ENCODE measurements around the gene SNRNP70. TPM values are rescaled to one million over a fixed set of nuclear protein-coding genes. Genes with fewer than 3 reads are reported as not detected.

Gene SNRNP70
- total RNA-seq, 1 donor from 2014 or later = 99.5 TPM

DNA sequence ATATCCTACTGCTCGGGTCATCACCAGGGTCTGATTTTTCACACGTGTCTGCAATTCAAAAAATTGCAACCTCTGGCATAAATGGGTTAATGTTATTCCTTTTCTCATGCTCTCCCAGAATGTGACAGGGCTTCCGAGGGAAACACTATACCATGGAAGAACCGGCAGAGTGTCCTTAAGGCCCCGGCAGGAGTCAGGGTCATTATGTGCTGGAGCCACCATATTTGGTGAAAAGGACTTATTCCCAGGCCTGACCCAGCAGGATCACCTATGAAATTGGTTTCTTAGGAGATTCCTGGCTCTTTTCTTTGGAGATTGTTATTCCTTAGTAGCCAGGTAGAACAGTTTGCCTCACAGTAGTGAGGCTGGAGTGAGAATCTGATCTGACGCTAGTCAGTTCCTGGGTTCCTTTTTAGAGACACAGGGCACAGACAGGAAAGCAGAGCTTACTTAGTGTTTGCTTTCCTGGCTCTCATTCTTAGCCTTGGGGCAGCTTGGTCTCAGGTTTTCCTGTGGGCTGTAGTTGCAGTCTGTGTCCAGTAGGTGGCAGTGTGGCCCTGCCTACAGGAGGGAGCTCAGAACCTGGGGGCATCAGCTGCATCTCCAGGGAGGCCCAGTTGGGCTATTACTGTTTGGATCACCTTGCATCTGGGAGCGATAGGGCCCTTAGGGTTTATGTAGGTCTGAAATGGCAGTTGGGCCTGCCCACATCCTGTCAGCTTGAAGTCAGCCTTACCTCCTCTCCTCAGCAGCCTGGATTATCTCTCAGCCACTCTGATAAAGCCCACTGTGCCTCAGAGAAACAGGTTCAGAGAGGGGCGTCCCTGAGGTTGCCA lies 12.4 kb downstream of the SNRNP70 start:
- peak; percentile 69 to 80 for DNase-seq (ENCODE audit: low spot score in 2 of 2)
- FAIRE-seq = no peak

DNA sequence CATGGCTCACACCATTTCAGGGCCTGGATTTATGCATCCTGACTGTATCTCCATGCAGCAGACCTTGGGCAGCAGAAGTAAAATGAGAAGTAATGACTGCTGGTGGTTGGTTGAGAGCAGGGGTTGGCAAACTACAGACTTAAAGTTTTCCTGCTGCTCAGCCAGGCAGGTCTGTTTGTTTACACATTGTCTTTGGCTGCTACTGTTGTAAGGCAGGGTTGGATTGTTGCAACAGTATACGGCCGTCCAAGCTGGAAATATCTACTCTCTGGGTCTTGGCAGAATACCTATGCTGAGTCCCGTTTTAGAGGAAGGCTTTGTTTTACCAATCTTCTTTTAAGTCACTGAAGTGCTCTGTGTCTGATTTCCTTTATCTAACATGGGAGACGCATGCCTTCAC lies 13.5 kb downstream of the SNRNP70 start:
- FAIRE-seq (no peak), DNase-seq (ENCODE audit: low spot score in 2 of 2) (no peak)

- DNase-seq (ENCODE audit: low spot score in 2 of 2) (no peak), FAIRE-seq (no peak)
Measured at GRCh38 chr19:49101160-49101559, 15.9 kb downstream of the SNRNP70 start.

DNA sequence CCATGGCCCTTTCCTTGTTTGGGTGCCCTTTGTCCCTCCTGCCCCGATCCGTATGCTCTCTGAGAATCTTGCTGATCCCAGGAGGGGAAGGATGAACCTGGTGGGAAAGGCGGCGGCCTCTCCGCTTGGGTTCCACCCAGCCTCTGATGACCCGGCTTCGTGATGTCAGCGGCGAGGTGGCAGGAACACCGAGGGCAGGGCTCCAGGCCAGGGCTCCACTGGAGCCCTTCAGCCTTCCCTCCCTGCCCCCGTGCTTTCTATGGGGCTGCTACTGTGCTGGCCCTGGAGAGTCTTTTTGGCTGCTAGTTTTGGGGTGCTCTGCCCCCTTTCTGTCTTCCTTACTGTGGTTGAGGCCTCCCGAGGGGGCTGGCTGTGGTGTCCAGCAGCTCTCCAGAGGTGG lies 17.1 kb downstream of the SNRNP70 start:
- DNase-seq (ENCODE audit: low spot score in 2 of 2) (no peak), FAIRE-seq (no peak)

DNA sequence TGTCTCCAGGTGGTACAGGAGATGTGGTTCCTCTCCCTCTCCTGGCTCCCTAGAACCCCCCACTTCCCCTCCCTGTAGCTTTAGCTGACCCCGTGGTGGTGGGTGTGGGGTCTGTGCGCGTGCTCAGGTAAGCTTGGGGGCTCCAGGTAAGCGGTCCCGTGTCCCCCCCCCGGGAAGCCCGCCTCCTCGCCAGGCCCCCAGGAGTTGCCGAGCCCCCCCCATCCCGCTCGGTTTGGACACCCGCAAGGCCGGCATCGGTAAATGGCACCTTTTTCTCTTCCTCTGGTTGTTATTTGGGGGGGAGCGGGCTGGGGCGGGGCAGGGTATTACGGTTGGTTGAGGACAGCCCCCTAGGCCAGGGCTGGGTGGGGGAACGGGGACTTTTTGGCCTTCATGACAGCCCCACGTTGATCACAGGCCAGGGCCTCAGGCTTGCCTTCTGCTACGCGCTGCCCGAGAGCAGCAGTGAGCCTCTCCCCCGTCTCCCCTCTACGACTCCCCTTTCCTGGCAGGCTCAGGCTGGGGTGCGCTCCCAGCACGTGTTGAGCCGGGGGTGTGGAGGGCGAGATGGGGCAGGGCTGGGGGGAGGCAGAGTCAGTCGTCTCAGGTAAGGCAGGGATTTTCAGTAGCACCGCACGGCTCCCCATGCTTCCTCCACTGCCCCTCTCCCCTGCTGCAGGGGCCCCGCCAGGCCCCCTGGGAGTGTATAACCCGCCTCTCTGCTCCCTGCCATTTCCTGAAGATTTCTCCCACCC lies 18.3 kb downstream of the SNRNP70 start:
- FAIRE-seq (no peak), DNase-seq (ENCODE audit: low spot score in 2 of 2) (no peak)

DNA sequence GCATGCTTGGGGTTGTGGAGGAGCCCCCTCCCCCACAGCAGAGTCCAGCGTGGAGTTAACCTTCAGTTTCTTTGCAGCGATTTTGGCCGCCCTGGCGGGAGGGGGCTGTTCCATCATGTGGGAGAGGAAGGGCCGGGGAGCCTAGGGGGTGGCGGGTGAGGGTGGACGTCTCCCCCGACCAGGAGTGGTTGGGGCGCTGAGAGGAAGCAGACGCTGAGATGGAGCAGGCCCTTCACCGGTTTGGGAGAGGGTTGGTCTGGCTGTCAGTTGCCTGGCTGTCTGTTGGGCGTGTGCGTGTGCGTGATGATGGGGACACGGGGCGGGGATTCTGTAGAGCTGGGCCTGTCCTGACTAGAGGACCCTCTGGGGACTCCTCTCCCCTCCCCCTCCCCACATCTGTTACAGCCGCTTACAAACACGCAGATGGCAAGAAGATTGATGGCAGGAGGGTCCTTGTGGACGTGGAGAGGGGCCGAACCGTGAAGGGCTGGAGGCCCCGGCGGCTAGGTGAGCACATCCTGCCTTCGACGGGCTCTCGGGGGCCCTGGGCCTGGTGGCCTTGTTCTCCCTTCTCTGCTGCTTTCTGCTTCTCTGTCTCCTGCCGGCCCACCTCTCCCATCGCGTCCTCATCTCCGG lies 19.1 kb downstream of the SNRNP70 start:
- DNase-seq (ENCODE audit: low spot score in 2 of 2) (no peak), FAIRE-seq (no peak)

DNA sequence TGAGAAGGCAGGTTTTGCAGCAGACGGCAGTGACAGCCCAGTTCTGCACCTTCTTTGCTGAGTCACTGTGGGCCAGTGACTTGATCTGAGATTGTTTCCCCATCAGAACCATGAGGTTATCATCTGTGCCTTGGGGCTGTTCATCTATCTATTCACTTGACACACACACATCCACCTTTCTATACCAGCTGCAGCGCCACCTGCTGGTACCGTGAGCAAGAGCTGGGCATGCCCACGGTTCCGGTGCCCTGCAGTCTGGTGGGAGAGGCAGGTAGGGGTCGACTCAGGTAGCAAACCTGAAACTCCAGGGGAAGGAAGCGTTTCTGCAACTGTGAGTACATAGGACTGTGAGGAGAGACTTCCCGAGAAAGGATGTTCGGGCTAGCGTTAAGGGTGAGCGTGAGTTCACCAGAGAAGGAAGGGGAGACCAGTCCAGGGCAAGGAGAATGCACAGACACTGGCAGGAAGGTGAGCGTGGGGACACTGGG lies 21.4 kb downstream of the SNRNP70 start:
- no peak for FAIRE-seq
- DNase-seq (ENCODE audit: low spot score in 2 of 2) = no peak

DNA sequence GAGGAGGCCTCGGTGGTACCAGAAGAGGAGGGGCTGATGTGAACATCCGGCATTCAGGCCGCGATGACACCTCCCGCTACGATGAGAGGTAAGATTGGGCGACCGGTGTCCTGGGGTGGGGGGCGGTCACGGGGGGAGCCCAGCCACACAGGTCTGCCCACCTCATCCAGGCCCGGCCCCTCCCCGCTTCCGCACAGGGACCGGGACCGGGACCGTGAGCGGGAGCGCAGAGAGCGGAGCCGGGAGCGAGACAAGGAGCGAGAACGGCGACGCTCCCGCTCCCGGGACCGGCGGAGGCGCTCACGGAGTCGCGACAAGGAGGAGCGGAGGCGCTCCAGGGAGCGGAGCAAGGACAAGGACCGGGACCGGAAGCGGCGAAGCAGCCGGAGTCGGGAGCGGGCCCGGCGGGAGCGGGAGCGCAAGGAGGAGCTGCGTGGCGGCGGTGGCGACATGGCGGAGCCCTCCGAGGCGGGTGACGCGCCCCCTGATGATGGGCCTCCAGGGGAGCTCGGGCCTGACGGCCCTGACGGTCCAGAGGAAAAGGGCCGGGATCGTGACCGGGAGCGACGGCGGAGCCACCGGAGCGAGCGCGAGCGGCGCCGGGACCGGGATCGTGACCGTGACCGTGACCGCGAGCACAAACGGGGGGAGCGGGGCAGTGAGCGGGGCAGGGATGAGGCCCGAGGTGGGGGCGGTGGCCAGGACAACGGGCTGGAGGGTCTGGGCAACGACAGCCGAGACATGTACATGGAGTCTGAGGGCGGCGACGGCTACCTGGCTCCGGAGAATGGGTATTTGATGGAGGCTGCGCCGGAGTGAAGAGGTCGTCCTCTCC lies 22.6 kb downstream of the SNRNP70 start:
- FAIRE-seq (no peak), DNase-seq (ENCODE audit: low spot score in 2 of 2) (no peak)

DNA sequence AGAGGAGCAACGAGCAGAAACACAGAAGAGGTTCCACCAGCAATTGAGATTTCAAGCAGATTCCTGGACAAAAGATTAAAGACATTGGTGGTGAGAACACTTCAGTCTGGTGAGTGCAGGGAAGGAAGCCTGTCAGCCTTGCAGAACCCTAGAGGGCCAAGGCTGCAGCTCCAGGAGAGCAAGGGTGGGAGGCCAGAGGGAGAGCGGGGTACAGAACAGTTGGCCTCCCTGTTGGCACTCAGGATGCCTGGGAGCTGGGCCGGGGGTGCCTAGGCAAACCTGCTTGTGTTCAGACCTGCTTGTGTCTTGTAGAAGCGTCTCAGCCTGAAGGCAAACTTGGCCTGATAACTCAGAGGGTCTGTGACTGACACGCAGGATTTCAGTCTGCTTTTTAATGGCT lies 23.8 kb downstream of the SNRNP70 start:
- DNase-seq (ENCODE audit: low spot score in 2 of 2) = no peak
- FAIRE-seq = no peak

DNA sequence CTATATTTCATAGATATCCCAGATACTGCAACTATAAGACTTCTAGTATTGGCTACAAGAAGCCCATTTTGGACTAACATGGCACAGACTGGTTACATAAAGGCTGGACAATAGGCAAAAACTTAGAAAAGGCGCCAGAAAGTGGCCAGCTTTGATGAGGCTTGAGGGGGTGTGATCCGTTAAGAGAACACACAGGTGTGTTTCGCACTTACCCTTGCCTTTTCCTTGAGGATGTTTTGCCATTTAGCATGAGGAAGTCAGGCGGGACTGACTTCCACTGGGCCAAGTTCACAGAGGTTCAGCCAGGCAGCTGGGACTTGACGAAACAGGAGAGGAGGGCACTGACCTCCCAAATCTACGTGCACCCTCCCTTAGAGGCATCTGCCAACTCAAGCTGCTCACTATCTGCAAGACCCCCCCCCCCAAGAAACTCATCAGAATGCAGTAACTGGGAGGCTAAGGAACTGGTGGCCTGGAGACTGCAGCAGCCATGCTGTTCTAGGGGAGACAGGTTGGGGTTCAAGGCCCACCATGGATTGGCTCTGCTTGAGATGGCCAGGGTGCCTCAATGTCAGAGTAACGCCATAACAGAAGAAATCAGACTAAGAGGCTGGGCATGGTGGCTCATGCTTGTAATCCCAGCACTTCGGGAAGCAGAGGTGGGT lies 24.4 kb downstream of the SNRNP70 start:
- no peak for DNase-seq (ENCODE audit: low spot score in 2 of 2)
- no peak for FAIRE-seq

DNA sequence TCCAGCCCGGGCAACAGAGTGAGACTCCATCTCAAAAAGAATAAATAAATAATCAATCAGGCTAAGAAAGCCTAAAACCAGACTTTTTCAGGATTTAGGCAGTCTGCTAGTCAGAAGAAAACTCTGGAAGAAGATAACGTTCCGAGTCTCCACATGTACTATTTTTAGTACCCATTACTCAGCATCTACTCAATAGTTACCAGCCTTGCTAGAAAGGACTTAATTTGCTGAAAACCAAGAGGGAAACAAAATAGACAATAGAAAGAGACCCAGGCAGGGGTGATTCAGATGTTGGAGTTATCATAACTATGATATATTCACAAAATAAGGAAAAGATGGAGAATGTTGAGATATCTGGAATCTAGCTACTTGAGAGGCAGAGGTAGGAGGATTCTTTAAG lies 25.3 kb downstream of the SNRNP70 start:
- DNase-seq (ENCODE audit: low spot score in 2 of 2) (no peak), FAIRE-seq (no peak)

DNA sequence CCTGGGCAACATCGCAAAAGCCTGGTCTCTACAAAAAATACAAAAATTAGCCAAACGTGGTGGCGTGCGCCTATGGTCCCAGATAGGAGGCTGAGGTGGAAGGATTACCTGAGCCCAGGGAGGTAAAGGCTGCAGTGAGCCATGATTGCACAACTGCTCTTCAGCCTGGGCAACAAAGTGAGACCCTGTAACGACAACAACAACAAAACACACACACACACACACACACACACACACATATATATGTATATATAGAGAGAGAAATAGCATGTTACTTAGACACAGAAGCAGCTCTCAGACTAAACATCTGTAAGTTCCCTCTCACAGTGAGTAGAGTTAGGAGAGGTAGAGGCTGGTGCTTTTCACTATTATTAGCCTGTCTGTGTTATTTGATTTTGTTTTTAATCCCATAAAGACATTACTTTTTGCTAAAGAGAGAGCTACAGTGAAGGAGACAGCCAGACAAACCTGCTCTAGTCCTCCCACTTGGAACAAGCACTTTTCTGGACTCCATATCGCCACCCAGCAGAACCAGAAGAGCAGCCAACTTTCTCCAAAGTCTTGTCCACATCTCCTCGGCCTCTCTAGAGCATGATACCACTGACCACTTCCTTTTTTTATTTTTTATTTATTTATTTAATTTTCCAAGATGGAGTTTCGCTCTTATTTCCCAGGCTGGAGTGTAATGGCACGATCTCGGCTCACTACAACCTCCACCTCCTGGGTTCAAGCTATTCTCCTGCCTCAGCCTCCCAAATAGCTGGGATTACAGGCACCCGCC lies 26.2 kb downstream of the SNRNP70 start:
- DNase-seq (ENCODE audit: low spot score in 2 of 2) (no peak), FAIRE-seq (no peak)

GRCh38 chr19:49113762-49114629 lies 28.7 kb downstream of the SNRNP70 start, which contains the start of gene LIN7B:
TSS of gene LIN7B (plus strand) at chr19:49114370. CDS start at chr19:49114405, 35 bp downstream.
- FAIRE-seq = no peak
- DNase-seq (ENCODE audit: low spot score in 2 of 2) = peak; percentile 90 to 95

- peak; percentile 63 to 81 for DNase-seq (ENCODE audit: low spot score in 2 of 2)
- no peak for FAIRE-seq
Measured at GRCh38 chr19:49114630-49115363, 29.5 kb downstream of the SNRNP70 start.

GRCh38 chr19:49116544-49116943 lies 31.3 kb downstream of the SNRNP70 start:
- FAIRE-seq (no peak), DNase-seq (ENCODE audit: low spot score in 2 of 2) (no peak)

DNA sequence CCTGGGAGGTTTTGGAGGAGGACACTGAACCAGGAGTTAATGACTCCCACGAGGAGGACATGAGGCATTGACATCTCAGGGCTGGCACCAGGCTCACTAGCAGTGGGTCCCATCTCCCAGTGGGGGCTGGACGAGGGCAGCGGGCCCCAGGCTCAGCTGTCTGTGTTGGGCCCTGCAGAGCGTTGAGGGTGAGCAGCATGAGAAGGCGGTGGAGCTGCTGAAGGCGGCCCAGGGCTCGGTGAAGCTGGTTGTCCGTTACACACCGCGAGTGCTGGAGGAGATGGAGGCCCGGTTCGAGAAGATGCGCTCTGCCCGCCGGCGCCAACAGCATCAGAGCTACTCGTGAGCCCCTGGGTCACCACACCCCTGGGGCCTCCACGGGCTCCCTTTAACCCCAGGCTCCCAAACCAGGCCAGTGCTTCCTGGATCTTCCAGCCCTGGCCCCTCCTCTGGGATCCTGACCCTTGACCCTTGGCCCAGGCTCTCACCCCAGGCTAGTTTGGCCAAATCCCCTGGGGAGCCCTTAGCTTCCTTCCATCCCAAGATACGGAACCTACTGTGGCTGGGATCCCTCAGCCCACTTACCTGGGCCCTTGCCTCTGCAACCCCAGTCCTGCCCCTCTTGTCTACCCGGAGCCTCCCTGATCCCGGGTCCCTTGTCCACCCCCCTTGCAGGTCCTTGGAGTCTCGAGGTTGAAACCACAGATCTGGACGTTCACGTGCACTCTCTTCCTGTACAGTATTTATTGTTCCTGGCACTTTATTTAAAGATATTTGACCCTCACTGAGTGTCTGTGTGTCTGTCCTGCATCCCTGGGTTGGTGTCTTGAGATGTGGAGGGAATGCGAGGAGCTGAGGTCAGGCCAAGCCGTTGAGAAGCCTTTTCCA lies 32.7 kb downstream of the SNRNP70 start:
- DNase-seq (ENCODE audit: low spot score in 2 of 2) = no peak
- FAIRE-seq = no peak
